Stimulated activated CD4-positive, alpha-beta T cell treated with anti-CD3 and anti-CD28 coated beads, Interleukin-15, amount 100 ng/mL, for 24 hours (primary cell): ENCODE data around the gene CCDC40.
"Not testable (repeated sequence)": the region's sequence is repeated elsewhere in the genome, so short reads cannot be mapped to it uniquely, and the experiment has no call there.

Experiments
- DNase-seq: peaks from one replicate; pipeline ENCODE4 v3.0.0-alpha.2; 2020

Gene CCDC40

GRCh38 chr17:80086616-80087015 lies 50.2 kb downstream of the CCDC40 start:
- no peak for DNase-seq

GRCh38 chr17:80087346-80088265 lies 51.2 kb downstream of the CCDC40 start:
- DNase-seq: no peak

GRCh38 chr17:80089762-80090161 lies 53.3 kb downstream of the CCDC40 start:
- DNase-seq: no peak

- DNase-seq: not testable (repeated sequence)
Observed at GRCh38 chr17:80090164-80090563, 53.7 kb downstream of the CCDC40 start.

DNA sequence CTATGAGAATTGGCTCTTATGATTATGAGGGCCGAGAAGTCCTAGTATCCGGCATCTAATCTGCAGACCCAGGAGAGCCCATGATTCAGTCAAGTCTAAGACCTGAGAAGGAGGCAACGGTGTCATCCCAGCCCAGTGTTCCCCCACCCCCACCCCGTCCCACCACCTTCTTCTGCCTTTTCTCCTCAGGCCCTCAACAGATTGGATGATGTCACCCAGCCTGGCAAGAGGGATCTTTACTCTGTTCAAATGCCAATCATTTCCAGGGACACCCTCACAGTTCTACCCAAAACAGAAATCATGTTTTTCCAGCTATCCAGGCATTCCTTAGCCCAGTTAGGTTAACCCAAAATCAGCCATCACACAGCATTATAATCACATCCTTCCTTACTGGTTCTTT lies 54.9 kb downstream of the CCDC40 start:
- no peak for DNase-seq

GRCh38 chr17:80092959-80093358 lies 56.5 kb downstream of the CCDC40 start:
- DNase-seq: no peak

DNA sequence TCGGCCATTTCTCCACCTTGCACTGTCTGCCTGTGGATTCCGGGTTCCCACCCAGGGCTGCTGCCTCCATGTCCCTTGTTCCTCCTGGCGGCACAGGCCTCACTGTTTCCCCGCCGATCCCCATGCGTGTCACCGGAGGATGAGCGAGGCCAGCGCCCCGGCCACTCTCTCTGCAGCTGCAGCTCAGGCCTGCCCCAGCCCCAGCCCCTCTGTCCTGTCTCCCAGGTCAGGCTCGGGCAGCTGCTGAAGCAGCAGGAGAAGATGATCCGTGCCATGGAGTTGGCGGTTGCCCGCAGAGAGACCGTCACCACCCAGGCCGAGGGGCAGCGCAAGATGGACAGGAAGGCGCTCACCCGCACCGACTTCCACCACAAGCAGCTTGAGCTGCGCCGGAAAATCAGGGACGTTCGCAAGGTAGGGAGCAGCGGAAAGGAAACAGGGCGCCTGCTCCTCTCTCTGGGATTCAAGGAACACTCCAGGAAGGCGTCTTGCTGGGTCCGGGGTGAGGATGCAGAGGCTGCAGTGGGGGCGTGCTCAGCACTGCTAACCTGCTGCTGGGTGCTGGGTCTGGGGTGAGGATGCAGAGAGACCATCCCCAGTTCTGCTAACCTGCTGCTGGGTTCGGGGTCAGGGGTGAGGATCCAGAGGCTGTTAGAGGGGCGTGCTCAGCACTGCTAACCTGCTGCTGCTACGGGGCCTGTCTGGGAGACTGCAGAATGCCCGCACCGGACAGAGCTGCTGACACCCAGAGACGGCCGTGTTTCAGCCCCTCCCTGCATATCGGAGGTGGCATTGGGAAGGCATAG lies 58.8 kb downstream of the CCDC40 start:
- no peak for DNase-seq

DNA sequence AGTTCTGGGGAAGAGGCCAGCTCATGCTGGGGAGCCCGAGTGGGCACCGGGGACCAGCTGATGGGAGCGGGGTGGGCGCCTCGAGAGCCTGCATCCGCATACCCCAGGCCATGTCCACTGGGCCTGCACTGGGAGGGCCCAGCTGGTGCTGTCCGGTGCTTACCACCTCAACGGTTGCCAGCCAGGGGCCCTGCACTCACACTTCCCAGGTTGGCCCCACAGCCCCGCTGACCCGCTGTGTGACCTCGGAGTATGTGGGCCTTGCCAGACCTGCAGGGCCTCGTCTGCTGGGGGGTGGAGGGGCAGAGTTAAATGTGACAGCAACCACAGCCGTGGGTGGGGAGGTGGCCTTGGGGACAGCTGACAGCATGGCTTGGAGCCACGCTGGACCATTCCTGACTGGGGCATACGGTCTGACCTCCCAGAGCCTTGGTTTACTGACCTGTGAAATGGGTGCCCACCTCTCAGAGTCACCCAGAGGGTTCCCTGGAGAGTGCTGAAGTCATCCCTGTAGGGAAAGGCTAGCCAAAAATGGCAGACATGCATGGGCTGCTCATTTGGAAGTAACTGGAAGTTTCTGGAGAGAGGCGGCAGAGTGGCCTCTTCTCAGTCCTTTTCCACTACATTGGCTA lies 59.5 kb downstream of the CCDC40 start:
- DNase-seq: no peak

- DNase-seq: no peak
Observed at GRCh38 chr17:80096561-80097021, 60.1 kb downstream of the CCDC40 start.

GRCh38 chr17:80097127-80097621 lies 60.7 kb downstream of the CCDC40 start:
- DNase-seq: no peak

DNA sequence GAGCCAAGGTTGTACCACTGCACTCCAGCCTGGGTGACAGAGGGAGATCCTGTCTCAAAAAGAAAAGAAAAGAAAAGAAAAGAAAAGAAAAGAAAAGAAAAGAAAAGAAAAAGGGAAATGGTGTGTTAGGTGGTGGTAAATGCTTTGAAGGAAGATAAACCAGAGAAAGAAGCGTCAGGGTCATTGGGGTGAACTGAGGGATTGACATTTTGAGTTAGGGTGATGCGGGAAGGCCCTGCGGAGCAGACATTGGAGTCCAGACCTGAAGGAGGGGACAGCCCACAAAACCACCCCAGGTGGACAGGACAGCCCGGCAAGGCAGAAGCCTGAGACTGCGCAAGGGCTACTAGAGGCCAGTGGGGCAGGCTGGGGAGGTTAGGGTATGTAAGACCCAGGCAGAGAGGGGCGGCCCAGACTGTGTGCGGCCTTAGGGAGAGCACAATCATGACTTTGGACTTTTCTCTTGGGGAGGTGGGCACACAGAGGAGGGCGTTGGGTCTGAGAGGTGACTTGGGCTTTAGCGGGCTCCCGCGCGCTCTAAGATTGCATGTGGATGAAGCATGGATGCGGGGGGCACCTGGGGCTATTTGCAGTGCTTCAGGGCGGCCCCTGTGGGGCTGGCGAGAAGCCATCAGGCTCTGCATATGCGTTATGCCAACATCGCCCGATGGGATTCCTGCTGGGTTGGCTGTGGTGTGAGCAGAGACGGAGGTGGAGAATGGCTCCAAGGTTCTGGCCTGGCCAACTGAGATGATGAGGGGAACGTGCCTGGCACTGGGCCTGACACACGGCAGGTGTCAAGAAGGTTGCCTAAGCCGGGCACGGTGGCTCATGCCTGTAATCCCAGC lies 61.6 kb downstream of the CCDC40 start:
- no peak for DNase-seq

- DNase-seq: no peak
Observed at GRCh38 chr17:80099291-80100034, 63.0 kb downstream of the CCDC40 start.

DNA sequence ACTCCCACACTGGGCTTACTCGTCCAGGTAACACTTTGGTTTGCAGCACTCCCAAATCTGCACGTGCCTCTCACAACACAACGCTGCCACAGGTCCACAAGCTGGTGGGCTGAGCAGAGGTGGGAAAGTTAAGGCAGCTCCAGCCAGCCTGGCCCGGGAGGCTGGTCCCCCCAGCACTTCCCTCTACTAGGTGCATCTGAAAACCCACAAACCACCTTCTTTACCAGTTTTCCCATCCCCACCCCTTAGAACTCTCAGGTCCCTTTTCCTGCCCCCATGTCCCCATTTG lies 63.5 kb downstream of the CCDC40 start:
- DNase-seq: no peak

DNA sequence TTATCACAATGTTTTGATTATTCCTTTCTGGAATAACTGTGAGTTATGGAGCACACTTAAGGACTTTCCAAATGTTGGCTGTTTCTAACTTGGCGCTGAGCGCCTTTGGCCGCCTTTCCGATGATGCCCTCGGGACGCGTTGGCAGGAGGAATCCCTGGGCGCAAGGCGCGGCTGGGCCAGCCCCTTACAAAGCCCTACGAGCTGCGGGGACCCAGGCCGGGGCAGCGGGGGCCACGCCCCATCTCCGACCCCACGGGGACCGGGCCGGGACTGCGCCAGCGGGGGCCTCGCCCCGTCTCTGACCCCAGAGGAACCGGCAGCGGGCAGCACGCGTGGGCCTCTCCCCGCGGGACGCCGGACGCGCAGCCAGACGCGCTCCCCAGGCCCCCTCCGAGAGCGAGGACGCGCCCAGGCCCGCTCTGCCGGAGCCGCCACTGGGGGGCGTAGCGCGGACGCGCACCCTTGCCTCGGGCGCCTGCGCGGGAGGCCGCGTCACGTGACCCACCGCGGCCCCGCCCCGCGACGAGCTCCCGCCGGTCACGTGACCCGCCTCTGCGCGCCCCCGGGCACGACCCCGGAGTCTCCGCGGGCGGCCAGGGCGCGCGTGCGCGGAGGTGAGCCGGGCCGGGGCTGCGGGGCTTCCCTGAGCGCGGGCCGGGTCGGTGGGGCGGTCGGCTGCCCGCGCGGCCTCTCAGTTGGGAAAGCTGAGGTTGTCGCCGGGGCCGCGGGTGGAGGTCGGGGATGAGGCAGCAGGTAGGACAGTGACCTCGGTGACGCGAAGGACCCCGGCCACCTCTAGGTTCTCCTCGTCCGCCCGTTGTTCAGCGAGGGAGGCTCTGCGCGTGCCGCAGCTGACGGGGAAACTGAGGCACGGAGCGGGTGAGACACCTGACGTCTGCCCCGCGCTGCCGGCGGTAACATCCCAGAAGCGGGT lies 64.8 kb downstream of the CCDC40 start, which contains the start of gene GAA:
GAA (plus strand) TSS at position 571 of the 935 bp plus-strand sequence. CDS start 3,006 bp downstream, outside the sequence.
- peak; percentile 89 for DNase-seq

DNA sequence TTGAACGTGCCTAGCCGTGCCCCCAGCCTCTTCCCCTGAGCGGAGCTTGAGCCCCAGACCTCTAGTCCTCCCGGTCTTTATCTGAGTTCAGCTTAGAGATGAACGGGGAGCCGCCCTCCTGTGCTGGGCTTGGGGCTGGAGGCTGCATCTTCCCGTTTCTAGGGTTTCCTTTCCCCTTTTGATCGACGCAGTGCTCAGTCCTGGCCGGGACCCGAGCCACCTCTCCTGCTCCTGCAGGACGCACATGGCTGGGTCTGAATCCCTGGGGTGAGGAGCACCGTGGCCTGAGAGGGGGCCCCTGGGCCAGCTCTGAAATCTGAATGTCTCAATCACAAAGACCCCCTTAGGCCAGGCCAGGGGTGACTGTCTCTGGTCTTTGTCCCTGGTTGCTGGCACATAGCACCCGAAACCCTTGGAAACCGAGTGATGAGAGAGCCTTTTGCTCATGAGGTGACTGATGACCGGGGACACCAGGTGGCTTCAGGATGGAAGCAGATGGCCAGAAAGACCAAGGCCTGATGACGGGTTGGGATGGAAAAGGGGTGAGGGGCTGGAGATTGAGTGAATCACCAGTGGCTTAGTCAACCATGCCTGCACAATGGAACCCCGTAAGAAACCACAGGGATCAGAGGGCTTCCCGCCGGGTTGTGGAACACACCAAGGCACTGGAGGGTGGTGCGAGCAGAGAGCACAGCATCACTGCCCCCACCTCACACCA lies 65.7 kb downstream of the CCDC40 start:
- no peak for DNase-seq

- no peak for DNase-seq
Observed at GRCh38 chr17:80102664-80103448, 66.4 kb downstream of the CCDC40 start.

- no peak for DNase-seq
Observed at GRCh38 chr17:80103449-80104085, 67.1 kb downstream of the CCDC40 start.

DNA sequence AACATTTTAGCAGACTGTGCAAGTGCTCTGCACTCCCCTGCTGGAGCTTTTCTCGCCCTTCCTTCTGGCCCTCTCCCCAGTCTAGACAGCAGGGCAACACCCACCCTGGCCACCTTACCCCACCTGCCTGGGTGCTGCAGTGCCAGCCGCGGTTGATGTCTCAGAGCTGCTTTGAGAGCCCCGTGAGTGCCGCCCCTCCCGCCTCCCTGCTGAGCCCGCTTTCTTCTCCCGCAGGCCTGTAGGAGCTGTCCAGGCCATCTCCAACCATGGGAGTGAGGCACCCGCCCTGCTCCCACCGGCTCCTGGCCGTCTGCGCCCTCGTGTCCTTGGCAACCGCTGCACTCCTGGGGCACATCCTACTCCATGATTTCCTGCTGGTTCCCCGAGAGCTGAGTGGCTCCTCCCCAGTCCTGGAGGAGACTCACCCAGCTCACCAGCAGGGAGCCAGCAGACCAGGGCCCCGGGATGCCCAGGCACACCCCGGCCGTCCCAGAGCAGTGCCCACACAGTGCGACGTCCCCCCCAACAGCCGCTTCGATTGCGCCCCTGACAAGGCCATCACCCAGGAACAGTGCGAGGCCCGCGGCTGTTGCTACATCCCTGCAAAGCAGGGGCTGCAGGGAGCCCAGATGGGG lies 68.0 kb downstream of the CCDC40 start:
- DNase-seq: no peak
